IPS DF 6.9 (cell line): ENCODE data around the gene NUTM2D.
"Not testable (repeated sequence)": the region's sequence is repeated elsewhere in the genome, so short reads cannot be mapped to it uniquely, and the experiment has no call there.

Experiments
- DNase-seq: peaks from one replicate; pipeline ENCODE4 v3.0.0-alpha.2; 2013; ENCODE audit warnings: low read depth, low spot score
- H3K27ac ChIP-seq: one replicate; pipeline ENCODE4 v1.5.1; 2013; ENCODE audit warnings: low read length, control low read depth
- H3K27me3 ChIP-seq: 2 replicates; pipeline ENCODE4 v1.6.1; 2013; ENCODE audit warnings: mild to moderate bottlenecking, low read length; ENCODE audit not compliant: control insufficient read depth, insufficient read depth
- H3K36me3 ChIP-seq: 2 replicates; pipeline ENCODE4 v1.6.1; 2013; ENCODE audit warnings: low read length; ENCODE audit not compliant: control insufficient read depth, insufficient read depth
- H3K4me1 ChIP-seq: 2 replicates; pipeline ENCODE4 v1.6.1; 2013; ENCODE audit warnings: low read length; ENCODE audit not compliant: control insufficient read depth, insufficient read depth
- H3K4me3 ChIP-seq: 2 replicates; pipeline ENCODE4 v1.5.1; 2013; ENCODE audit warnings: mild to moderate bottlenecking, low read length
- H3K9me3 ChIP-seq: 2 replicates; pipeline ENCODE4 v1.6.1; 2013; ENCODE audit warnings: low read length, inconsistent platforms; ENCODE audit not compliant: control insufficient read depth, insufficient read depth
- WGBS: extraction: QIAGEN DNeasy Blood & Tissue Kit; methylation state at CpG from one replicate; pipeline ENCODE4 v1.1.7; 2013; ENCODE audit warnings: mixed read lengths, missing lambda C conversion rate; ENCODE audit not compliant: insufficient read length, insufficient coverage; 5-methylcytosine and 5-hydroxymethylcytosine counted together

The NUTM2D gene

DNA sequence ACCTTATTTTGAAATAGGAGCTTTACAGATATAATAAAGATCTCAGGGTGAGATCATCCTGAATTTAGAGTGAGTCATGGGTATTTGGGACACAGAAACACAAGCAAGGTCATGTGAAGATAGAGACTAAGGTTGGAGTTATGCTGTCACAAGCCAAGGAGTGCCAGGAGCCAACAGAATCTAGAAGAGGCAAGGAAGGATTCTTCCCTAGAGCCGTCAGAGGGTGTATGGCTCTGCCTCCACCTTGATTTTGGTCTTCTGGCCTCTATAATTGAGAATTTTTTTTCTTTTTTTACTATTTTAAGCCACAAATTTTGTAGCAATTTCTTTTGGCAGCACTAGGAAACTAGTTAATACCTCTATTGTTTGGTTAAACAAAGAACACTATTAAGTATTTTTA is 24.9 kb upstream of the NUTM2D start:
- not testable (repeated sequence) for H3K4me1 ChIP-seq, DNase-seq, H3K27ac ChIP-seq, H3K36me3 ChIP-seq, H3K4me3 ChIP-seq, H3K9me3 ChIP-seq, H3K27me3 ChIP-seq
- no CpG with 5 or more reads among the region's 1 CpG for WGBS

DNA sequence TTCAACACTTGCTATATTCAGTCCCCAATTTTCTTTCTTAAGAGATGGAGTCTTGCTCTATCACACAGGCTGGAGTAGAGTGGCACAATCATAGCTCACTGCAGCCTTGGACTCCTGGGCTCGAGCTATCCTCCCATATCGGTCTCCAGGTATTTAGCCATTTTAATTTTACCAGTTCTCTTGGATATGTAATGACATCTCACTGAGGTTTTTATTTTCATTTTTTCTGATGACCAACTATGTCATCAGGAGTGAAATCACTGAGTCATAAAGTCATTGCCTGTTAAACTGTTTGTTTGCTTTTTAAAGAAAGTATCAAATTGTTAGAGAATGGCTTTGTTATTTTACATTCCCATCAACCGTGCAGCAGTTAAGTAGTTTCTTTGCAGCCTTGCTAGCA is 17.1 kb upstream of the NUTM2D start:
- not testable (repeated sequence) for H3K27me3 ChIP-seq, H3K36me3 ChIP-seq, H3K27ac ChIP-seq, DNase-seq, H3K9me3 ChIP-seq, H3K4me3 ChIP-seq, H3K4me1 ChIP-seq
- no CpG with 5 or more reads among the region's 3 CpGs for WGBS

DNA sequence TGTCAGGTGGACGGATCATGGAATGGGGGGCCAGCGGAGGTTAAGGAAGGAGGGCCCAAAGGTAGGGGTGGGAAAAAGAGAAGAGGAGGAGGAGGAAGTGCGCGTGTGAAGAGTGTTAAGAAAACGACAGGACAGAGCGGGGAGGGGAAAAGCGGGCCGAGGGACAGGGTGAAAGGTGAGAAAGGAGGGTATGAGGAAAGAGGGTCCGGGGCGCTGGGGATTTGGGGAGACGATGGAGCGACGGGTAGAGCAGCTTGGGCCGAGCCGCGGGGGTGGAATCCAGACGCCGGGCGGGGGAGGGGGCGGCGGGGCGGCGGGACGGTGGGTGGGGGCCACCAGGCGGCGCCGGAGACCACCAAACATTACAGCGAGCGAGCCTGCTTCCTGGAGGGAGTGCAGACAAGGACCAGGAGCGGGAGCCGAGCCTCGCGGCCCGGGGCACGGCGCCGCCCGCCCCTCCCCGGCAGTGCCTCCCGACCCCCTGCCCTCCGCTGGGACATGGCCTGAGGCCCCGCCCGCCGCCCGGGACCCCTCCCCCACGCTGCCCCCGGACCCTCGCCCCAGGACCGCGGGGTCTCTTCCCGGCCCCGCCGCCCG is 15.9 kb upstream of the NUTM2D start:
- H3K4me3 ChIP-seq: peak overlapping the region; percentile 50; the same call in 1 of the 2 replicates
- not testable (repeated sequence) for H3K27me3 ChIP-seq, DNase-seq, H3K9me3 ChIP-seq, H3K4me1 ChIP-seq, H3K36me3 ChIP-seq, H3K27ac ChIP-seq
- no CpG with 5 or more reads among the region's 54 CpGs for WGBS

DNA sequence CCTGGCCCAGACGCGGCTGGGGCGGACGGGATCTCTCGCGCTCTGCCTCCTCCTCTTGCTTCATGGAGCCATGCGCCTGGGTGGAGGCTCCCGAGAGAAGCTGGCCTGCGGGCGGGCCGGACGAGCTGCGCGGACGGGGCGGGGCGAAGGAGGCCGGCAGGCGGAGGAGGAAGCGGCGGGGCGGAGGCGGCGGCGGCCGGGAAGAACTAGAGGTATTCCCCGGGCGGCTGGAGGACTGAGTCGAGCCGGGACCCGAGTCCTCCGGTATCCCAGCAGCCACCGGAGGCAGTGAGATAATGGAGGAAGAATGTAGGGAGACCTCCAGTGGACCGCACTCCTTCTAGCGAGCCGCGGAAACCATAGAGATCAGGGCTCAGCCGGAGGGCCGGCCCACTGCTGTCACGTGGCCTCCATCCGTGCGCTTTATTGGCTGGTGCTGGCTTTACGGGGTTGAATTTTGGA is 15.3 kb upstream of the NUTM2D start:
- not testable (repeated sequence) for H3K27me3 ChIP-seq, H3K4me1 ChIP-seq, H3K36me3 ChIP-seq, H3K9me3 ChIP-seq, H3K27ac ChIP-seq
- peak; percentile 35 for DNase-seq
- WGBS: no CpG with 5 or more reads among the region's 43 CpGs
- peak overlapping the region; percentile 75 for H3K4me3 ChIP-seq

DNA sequence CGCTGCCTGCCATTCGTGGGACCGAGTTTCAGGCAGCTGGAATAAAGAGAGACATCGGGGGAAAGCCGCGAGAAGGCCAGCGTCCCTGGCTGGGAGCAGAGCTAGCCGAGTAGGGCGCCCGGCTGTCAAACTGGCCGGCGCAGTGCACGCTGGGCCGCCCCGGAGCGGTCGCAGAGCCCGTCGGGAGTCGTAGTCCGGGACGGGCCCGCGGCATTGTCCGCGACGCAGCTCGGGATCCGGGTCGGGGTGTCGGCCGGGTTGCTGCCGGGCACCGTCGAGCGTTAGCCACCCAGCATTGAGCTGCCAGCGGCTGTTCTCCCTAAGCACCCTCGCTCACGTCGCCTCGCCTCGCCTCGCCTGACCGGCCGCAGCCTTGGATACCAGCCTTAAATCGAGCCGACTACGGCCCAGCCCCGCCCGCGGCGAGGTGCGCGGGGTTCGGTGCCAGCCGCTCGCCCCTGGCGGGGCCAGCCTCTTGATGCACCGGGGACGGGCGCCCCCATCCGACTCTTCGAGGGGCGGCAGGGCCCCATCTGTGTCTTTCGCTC is 14.8 kb upstream of the NUTM2D start:
- no CpG with 5 or more reads among the region's 65 CpGs for WGBS
- not testable (repeated sequence) for H3K36me3 ChIP-seq, H3K27me3 ChIP-seq, H3K4me1 ChIP-seq, H3K9me3 ChIP-seq, H3K27ac ChIP-seq
- DNase-seq: peak; percentile 11
- H3K4me3 ChIP-seq: peak overlapping the region; percentile 60; the same call in 1 of the 2 replicates

DNA sequence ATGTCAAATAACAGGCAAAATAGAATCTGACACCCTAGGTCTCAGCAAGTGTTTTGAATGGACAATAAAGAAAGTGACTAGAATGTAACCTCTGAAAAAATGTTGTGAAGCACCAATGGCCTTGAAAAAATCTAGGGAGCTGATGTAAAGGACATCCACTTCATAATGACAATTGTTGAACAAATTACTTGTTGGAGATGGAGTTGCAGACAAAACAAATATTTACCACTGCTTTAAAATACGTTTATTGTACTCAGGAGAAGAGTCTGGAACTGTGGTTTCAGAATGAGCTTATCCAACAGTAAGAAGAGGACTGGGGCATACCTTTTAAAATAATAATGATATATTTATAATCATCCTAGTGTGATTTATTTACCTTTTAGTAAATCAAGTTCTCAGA is 11.8 kb upstream of the NUTM2D start:
- not testable (repeated sequence) for H3K9me3 ChIP-seq, DNase-seq, H3K27me3 ChIP-seq, H3K4me1 ChIP-seq, H3K36me3 ChIP-seq, H3K27ac ChIP-seq, H3K4me3 ChIP-seq
- no CpG with 5 or more reads among the region's 1 CpG for WGBS

DNA sequence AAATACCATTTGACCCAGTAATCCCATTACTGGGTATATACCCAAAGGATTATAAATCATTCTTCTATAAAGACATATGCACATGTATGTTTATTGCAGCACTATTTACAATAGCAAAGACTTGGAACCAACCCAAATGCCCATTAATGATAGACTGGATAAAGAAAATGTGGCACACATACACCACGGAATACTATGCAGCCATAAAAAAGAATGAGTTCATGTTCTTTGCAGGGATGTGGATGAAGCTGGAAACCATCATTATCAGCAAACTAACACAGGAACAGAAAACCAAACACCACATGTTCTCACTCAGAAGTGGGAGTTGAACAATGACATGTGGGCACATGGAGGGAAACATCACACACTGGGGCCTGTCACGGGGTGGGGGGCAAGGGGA is 7.4 kb upstream of the NUTM2D start:
- not testable (repeated sequence) for H3K4me3 ChIP-seq, DNase-seq, H3K4me1 ChIP-seq, H3K36me3 ChIP-seq, H3K9me3 ChIP-seq, H3K27ac ChIP-seq, H3K27me3 ChIP-seq
- WGBS: no CpG with 5 or more reads among the region's 2 CpGs

DNA sequence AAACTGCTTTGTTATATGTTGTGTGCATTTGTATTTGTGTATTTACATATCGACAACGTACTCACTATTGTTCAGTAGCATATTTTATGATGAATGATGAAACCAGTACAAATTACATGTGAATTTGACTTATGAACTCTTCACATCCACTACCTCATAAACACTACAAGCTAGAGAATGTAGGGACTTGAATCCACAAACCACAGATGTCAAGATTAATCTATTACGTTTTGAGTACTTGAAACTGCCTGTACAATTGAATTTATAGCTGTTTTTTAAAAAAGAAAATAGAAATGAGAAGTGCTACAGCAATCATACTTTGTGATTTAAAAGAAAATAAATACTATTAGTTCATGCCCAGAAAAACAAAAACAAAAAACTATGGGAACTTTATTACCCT is 4.7 kb upstream of the NUTM2D start:
- H3K27ac ChIP-seq, H3K4me1 ChIP-seq, H3K36me3 ChIP-seq, H3K27me3 ChIP-seq, DNase-seq, H3K9me3 ChIP-seq, H3K4me3 ChIP-seq: not testable (repeated sequence)
- no CpG with 5 or more reads among the region's 3 CpGs for WGBS

DNA sequence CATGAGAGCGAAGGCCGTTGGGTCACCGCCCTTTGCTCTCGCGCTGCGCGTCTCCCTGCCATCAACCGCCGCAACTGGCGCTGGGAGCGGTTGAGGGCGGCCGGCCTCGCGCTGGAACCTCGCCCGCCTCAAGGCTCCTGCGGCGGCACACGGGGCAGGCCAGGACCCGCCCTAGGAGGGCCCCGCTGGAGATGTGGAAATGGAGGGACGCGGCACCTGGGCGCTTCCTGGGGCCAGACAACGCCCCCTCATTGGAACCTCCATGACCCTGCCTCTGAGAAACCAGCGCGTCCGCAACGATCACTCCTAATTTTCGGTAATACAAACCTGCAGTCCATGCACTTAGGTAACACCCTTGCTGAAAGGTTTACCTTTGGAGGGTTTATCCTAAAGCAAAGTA is 2.4 kb upstream of the NUTM2D start:
- not testable (repeated sequence) for H3K36me3 ChIP-seq, H3K9me3 ChIP-seq, H3K27ac ChIP-seq, DNase-seq, H3K4me3 ChIP-seq, H3K27me3 ChIP-seq, H3K4me1 ChIP-seq
- WGBS: no CpG with 5 or more reads among the region's 31 CpGs

DNA sequence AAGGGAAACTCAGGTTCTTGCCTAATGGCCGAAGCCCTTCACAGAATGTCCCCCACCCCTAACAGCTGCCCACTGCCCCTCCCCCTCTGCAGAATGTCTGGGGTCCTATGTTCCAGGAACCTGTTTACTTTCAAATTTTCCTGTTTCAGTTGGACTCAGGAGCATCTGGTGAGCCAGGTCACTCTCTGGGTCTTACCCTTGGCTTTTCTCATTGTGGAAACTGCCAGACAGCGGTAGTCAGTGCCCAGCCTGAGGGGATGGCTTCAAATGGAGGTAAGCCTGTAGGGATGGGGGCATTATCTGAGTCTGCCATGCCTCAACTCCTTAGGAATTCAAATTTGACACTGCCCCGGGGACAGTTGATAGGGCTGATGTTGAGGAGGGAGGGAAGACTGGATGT is 615 bp downstream of the NUTM2D start:
- not testable (repeated sequence) for H3K4me3 ChIP-seq, H3K4me1 ChIP-seq, DNase-seq, H3K9me3 ChIP-seq, H3K27me3 ChIP-seq, H3K36me3 ChIP-seq, H3K27ac ChIP-seq
- no CpG with 5 or more reads among the region's 3 CpGs for WGBS

DNA sequence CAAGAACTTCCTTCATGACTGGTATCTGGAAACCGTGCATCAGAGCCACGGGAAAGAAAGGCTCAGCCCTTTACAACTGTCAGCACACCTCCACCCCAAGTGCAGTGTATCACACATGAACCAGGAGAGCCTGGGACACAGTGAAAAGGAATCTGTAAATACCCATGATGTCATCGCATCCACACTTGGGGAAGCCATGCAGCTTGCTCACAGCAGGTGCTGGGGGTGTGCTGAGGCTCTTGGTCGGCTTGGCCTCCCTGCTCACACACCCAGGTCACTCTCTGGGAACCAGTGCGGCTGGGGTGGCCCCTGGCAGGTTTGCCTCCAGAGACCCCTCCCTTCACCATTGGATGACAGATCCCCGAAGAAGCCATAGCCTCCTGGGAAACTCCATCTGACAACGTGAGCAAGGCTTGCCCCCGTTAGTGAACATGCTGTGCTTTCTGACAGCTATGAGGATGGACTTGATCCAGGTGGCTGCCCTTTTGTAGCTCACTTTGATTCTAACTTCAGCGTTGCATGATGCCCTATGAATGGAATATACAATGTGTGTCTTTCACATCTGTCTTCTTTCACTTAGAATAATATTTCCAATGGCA is 12.1 kb downstream of the NUTM2D start:
- not testable (repeated sequence) for H3K27me3 ChIP-seq, DNase-seq, H3K4me1 ChIP-seq, H3K9me3 ChIP-seq, H3K36me3 ChIP-seq, H3K27ac ChIP-seq, H3K4me3 ChIP-seq
- WGBS: no CpG with 5 or more reads among the region's 9 CpGs
